ENCODE measurements around the gene RHBDF2.

The RHBDF2 gene

GRCh38 chr17:76478730-76479514 lies 22.3 kb downstream of the RHBDF2 start:
- DNase-seq (ENCODE audit: low read depth) = no peak

GRCh38 chr17:76478097-76478496 lies 23.1 kb downstream of the RHBDF2 start:
- DNase-seq (ENCODE audit: low read depth) = no peak

- DNase-seq (ENCODE audit: low read depth) = no peak
These were observed 23.6 kb downstream of the RHBDF2 start for GRCh38 chr17:76477576-76477975.

GRCh38 chr17:76476736-76477135 lies 24.5 kb downstream of the RHBDF2 start:
- DNase-seq (ENCODE audit: low read depth) = no peak

GRCh38 chr17:76475302-76475701 lies 25.9 kb downstream of the RHBDF2 start:
- DNase-seq (ENCODE audit: low read depth) = no peak

- DNase-seq (ENCODE audit: low read depth) = no peak
These were observed 26.3 kb downstream of the RHBDF2 start for GRCh38 chr17:76474894-76475293.

- DNase-seq (ENCODE audit: low read depth) = no peak
These were observed 27.0 kb downstream of the RHBDF2 start for GRCh38 chr17:76474238-76474637.

- DNase-seq (ENCODE audit: low read depth) = no peak
These were observed 27.7 kb downstream of the RHBDF2 start for GRCh38 chr17:76473541-76473985.

GRCh38 chr17:76472726-76473125 lies 28.5 kb downstream of the RHBDF2 start:
- no peak for DNase-seq (ENCODE audit: low read depth)

GRCh38 chr17:76472258-76472645 lies 29.0 kb downstream of the RHBDF2 start:
- no peak for DNase-seq (ENCODE audit: low read depth)

GRCh38 chr17:76471498-76472257 lies 29.5 kb downstream of the RHBDF2 start:
- no peak for DNase-seq (ENCODE audit: low read depth)

- DNase-seq (ENCODE audit: low read depth) = no peak
These were observed 31.1 kb downstream of the RHBDF2 start for GRCh38 chr17:76469991-76470739.

GRCh38 chr17:76469076-76469990 lies 31.9 kb downstream of the RHBDF2 start:
- DNase-seq (ENCODE audit: low read depth) = no peak

GRCh38 chr17:76468634-76469010 lies 32.6 kb downstream of the RHBDF2 start:
- no peak for DNase-seq (ENCODE audit: low read depth)

GRCh38 chr17:76467809-76468633 lies 33.2 kb downstream of the RHBDF2 start:
- no peak for DNase-seq (ENCODE audit: low read depth)

- DNase-seq (ENCODE audit: low read depth) = no peak
These were observed 33.9 kb downstream of the RHBDF2 start, which contains the start of gene AANAT for GRCh38 chr17:76467366-76467765. AANAT (plus strand) TSS chr17:76467603; CDS start chr17:76468747, 1,144 bp downstream.

- no peak for DNase-seq (ENCODE audit: low read depth)
These were observed 34.5 kb downstream of the RHBDF2 start for GRCh38 chr17:76466775-76467130.

- no peak for DNase-seq (ENCODE audit: low read depth)
These were observed 38.5 kb downstream of the RHBDF2 start for GRCh38 chr17:76462556-76463290.

- no peak for DNase-seq (ENCODE audit: low read depth)
These were observed 39.3 kb downstream of the RHBDF2 start for GRCh38 chr17:76461765-76462555.

Data from non-pigmented ciliary epithelial cell (primary cell).